Thyroid gland (tissue), 4 donors: ENCODE measurements around the gene PHLDB3. TPM values are rescaled to one million over a fixed set of nuclear protein-coding genes. Genes with fewer than 3 reads are reported as not detected.
"Not testable (repeated sequence)": the region's sequence is repeated elsewhere in the genome, so short reads cannot be mapped to it uniquely, and the experiment has no call there.

Source experiments
- DNase-seq, 2 donors: peaks; one replicate each; pipeline ENCODE4 v3.0.0-alpha.2; 2019
- H3K27ac ChIP-seq, 3 donors: fragments of 200-600 bp; sonication (generic); 1 replicate in 2 of 3; 2 replicates in 1 of 3; pipeline ENCODE4 v1.5.1; 2016 to 2019; ENCODE audit warnings: mild to moderate bottlenecking in 1 of 3, moderate library complexity in 1 of 3
- H3K27me3 ChIP-seq: fragments of 200-600 bp; sonication (generic); one replicate; pipeline ENCODE4 v1.5.1; 2019
- H3K36me3 ChIP-seq, 2 donors: fragments of 200-600 bp; sonication (generic); one replicate each; pipeline ENCODE4 v1.5.1; 2016 to 2019
- H3K4me1 ChIP-seq, 2 donors: fragments of 200-600 bp; sonication (generic); one replicate each; pipeline ENCODE4 v1.5.1; 2017 to 2019
- H3K4me3 ChIP-seq, 3 donors: fragments of 200-600 bp; sonication (generic); replicated peaks in 1 of 3; 1 replicate in 2 of 3; 2 replicates in 1 of 3; pipeline ENCODE4 v1.5.1; 2016; ENCODE audit warnings: mild to moderate bottlenecking in 1 of 3
- H3K9me3 ChIP-seq: fragments of 200-600 bp; sonication (generic); one replicate; pipeline ENCODE4 v1.5.1; 2017
- CTCF ChIP-seq, 6 experiments: fragments of 200-600 bp in 3 of 6; fragments of 450-650 bp in 3 of 6; sonication (generic) in 3 of 6; IDR thresholded peaks; one replicate each; pipeline ENCODE4 v1.5.1; 2016 to 2019; ENCODE audit warnings: antibody characterized with exemption in 6 of 6, mild to moderate bottlenecking in 2 of 6, inconsistent platforms in 1 of 6, moderate library complexity in 1 of 6
- POLR2A ChIP-seq, 2 donors: fragments of 450-650 bp; IDR thresholded peaks; one replicate each; pipeline ENCODE4 v1.6.1; 2017; ENCODE audit warnings: antibody characterized with exemption in 2 of 2, mild to moderate bottlenecking in 2 of 2, moderate library complexity in 1 of 2
- WGBS, 2 donors: methylation state at CpG; one replicate each; pipeline ENCODE4 v1.1.5; 2017; 5-methylcytosine and 5-hydroxymethylcytosine counted together
- intact Hi-C: fragments of 100-400 bp; cut with DNase I; formaldehyde crosslinking; loops from one replicate; pipeline ENCODE4 v1.15.1; 2023
- total RNA-seq, 4 donors: library from RNA; depleted of rRNA; stranded (reverse); fragments of >200 nt; gene quantifications; one replicate each; pipeline ENCODE4 v1.2.3, GENCODE V29; 2016

PHLDB3 gene
- total RNA-seq, 4 donors from 2014 or later: 4.4 to 19.6 (median 7.4) TPM

- DNase-seq: no peak
- TF ChIP-seq CTCF (IDR thresholded peaks at IDR 0.05): no peak
- TF ChIP-seq POLR2A (IDR thresholded peaks at IDR 0.05): no peak
- H3K9me3 ChIP-seq: no peaks in the 10 kb centered on the region
- no peaks in the 10 kb centered on the region for H3K36me3 ChIP-seq
- 92 to 93% methylated on average over 2 of the region's 2 CpGs for WGBS, 2 donors
- intact Hi-C loops: loop anchor here (10.0 kb wide), 1 partner anchor 209 kb away; no protein-coding TSS in a partner anchor
- H3K4me1 ChIP-seq: no peaks in the 10 kb centered on the region
- H3K27ac ChIP-seq: no peak overlapping the region
- H3K4me3 ChIP-seq: no peak overlapping the region
- no peaks in the 10 kb centered on the region for H3K27me3 ChIP-seq
Measured at GRCh38 chr19:43445426-43445825, 59.1 kb downstream of the PHLDB3 start.

- Histone ChIP-seq H3K36me3 (no peaks in the 10 kb centered on the region), H3K9me3 (no peaks in the 10 kb centered on the region), H3K4me3 (no peak overlapping the region), H3K4me1 (no peaks in the 10 kb centered on the region), H3K27ac (no peak overlapping the region), H3K27me3 (no peaks in the 10 kb centered on the region)
- 79 to 85% methylated on average over 15 of the region's 15 CpGs for WGBS, 2 donors
- DNase-seq: no peak
- intact Hi-C loops: loop anchor here (10.0 kb wide), 1 partner anchor 210 kb away; no protein-coding TSS in a partner anchor
- TF ChIP-seq POLR2A (IDR thresholded peaks at IDR 0.05) (no peak), CTCF (IDR thresholded peaks at IDR 0.05) (no peak)
Measured at GRCh38 chr19:43444531-43445287, 59.8 kb downstream of the PHLDB3 start.

GRCh38 chr19:43444091-43444490, 60.5 kb downstream of the PHLDB3 start:
- H3K4me1 ChIP-seq, DNase-seq, H3K27ac ChIP-seq, H3K9me3 ChIP-seq, H3K36me3 ChIP-seq, H3K4me3 ChIP-seq, H3K27me3 ChIP-seq: not testable (repeated sequence)
- intact Hi-C loops: loop anchor here (10.0 kb wide), 1 partner anchor 211 kb away; no protein-coding TSS in a partner anchor
- 81 to 89% methylated on average over 9 of the region's 9 CpGs for WGBS, 2 donors

GRCh38 chr19:43441716-43442115, 62.8 kb downstream of the PHLDB3 start:
- H3K27me3 ChIP-seq: no peaks in the 10 kb centered on the region
- intact Hi-C loops: loop anchor here (10.0 kb wide), 1 partner anchor 213 kb away; no protein-coding TSS in a partner anchor
- no peak overlapping the region for H3K4me3 ChIP-seq
- DNase-seq: no peak
- peaks cover 0 to 5% of the 10 kb centered on the region in 2 donors for H3K4me1 ChIP-seq
- 43 to 69% methylated on average over 3 of the region's 3 CpGs for WGBS, 2 donors
- no peaks in the 10 kb centered on the region for H3K36me3 ChIP-seq
- H3K9me3 ChIP-seq: no peaks in the 10 kb centered on the region
- H3K27ac ChIP-seq: no peak overlapping the region
- TF ChIP-seq POLR2A (IDR thresholded peaks at IDR 0.05) (no peak), CTCF (IDR thresholded peaks at IDR 0.05) (no peak)

GRCh38 chr19:43439709-43440063, 64.9 kb downstream of the PHLDB3 start:
- no peaks in the 10 kb centered on the region for H3K36me3 ChIP-seq
- no peak overlapping the region for H3K27ac ChIP-seq

More at GRCh38 chr19:43439709-43440063, 64.9 kb downstream of the PHLDB3 start:
- peaks cover 0 to 5% of the 10 kb centered on the region in 2 donors for H3K4me1 ChIP-seq
- no peak overlapping the region for H3K4me3 ChIP-seq
- no peak for TF ChIP-seq POLR2A (IDR thresholded peaks at IDR 0.05)
- TF ChIP-seq CTCF (IDR thresholded peaks at IDR 0.05): no peak
- no peak for DNase-seq
- no peaks in the 10 kb centered on the region for H3K9me3 ChIP-seq
- H3K27me3 ChIP-seq: no peaks in the 10 kb centered on the region
- intact Hi-C loops: loop anchor here (10.0 kb wide), 1 partner anchor 215 kb away; no protein-coding TSS in a partner anchor
